Measurements from ENCODE around the gene AEBP1. TPM values are rescaled to one million over a fixed set of nuclear protein-coding genes. Genes with fewer than 3 reads are reported as not detected.

The AEBP1 gene
- total RNA-seq, 1 experiment from 2014 or later, result 30.1 TPM

- Histone ChIP-seq H3K27ac (ENCODE audit: low read depth, low read length, poor library complexity, severe bottlenecking) (no peak overlapping the region), H3K4me3 (ENCODE audit: low read depth, low read length, poor library complexity, severe bottlenecking) (no peak overlapping the region), H3K9me3 (ENCODE audit: low read depth, low read length, poor library complexity, severe bottlenecking) (no peaks in the 10 kb centered on the region), H3K36me3 (ENCODE audit: insufficient read depth, low read length, poor library complexity, severe bottlenecking) (no peaks in the 10 kb centered on the region), H3K4me1 (ENCODE audit: insufficient read depth, low read length, poor library complexity, severe bottlenecking) (peaks cover 7% of the 10 kb centered on the region), H3K27me3 (replicated peaks; ENCODE audit: insufficient read depth, low read depth, low read length, poor library complexity) (no peaks in the 10 kb centered on the region)
- ChIA-PET POLR2A (ENCODE audit: low non-redundant PET) (no interaction called here), CTCF (interaction anchor here (0.7 kb wide), 1 partner anchor 635 kb away, joined by 3 read pairs; no protein-coding TSS in a partner anchor)
- TF ChIP-seq EZH2 (IDR thresholded peaks at IDR 0.05; ENCODE audit: borderline replicate concordance, low read depth, low read length, poor library complexity, severe bottlenecking) (no peak), CTCF (conservative IDR thresholded peaks at IDR 0.05; ENCODE audit: low read depth, low read length) (no peak)
- no TSS peak for BruUV-seq (replicated peaks)
- intact Hi-C loops (cut with micrococcal nuclease; ENCODE audit: unreplicated experiment), result no loop called here
- DNase-seq (ENCODE audit: low spot score), result no peak
These were observed 7.7 kb upstream of the AEBP1 start for GRCh38 chr7:44096326-44096881.

- Histone ChIP-seq H3K27me3 (replicated peaks; ENCODE audit: insufficient read depth, low read depth, low read length, poor library complexity) (no peaks in the 10 kb centered on the region), H3K4me3 (ENCODE audit: low read depth, low read length, poor library complexity, severe bottlenecking) (no peak overlapping the region), H3K4me1 (ENCODE audit: insufficient read depth, low read length, poor library complexity, severe bottlenecking) (peaks cover 7% of the 10 kb centered on the region), H3K36me3 (ENCODE audit: insufficient read depth, low read length, poor library complexity, severe bottlenecking) (no peaks in the 10 kb centered on the region), H3K9me3 (ENCODE audit: low read depth, low read length, poor library complexity, severe bottlenecking) (no peaks in the 10 kb centered on the region), H3K27ac (ENCODE audit: low read depth, low read length, poor library complexity, severe bottlenecking) (no peak overlapping the region)
- POLR2A ChIA-PET (ENCODE audit: low non-redundant PET), result no interaction called here
- no peak for DNase-seq (ENCODE audit: low spot score)
- CTCF ChIA-PET, result no interaction called here
- no TSS peak for BruUV-seq (replicated peaks)
- intact Hi-C loops (cut with micrococcal nuclease; ENCODE audit: unreplicated experiment), result no loop called here
- TF ChIP-seq CTCF (conservative IDR thresholded peaks at IDR 0.05; ENCODE audit: low read depth, low read length), result no peak
- TF ChIP-seq EZH2 (IDR thresholded peaks at IDR 0.05; ENCODE audit: borderline replicate concordance, low read depth, low read length, poor library complexity, severe bottlenecking), result no peak
These were observed 6.8 kb upstream of the AEBP1 start for GRCh38 chr7:44097064-44097932.

- ChIA-PET POLR2A (ENCODE audit: low non-redundant PET) (no interaction called here), CTCF (no interaction called here)
- Histone ChIP-seq H3K4me3 (ENCODE audit: low read depth, low read length, poor library complexity, severe bottlenecking) (no peak overlapping the region), H3K27me3 (replicated peaks; ENCODE audit: insufficient read depth, low read depth, low read length, poor library complexity) (no peaks in the 10 kb centered on the region), H3K27ac (ENCODE audit: low read depth, low read length, poor library complexity, severe bottlenecking) (no peak overlapping the region), H3K36me3 (ENCODE audit: insufficient read depth, low read length, poor library complexity, severe bottlenecking) (no peaks in the 10 kb centered on the region), H3K4me1 (ENCODE audit: insufficient read depth, low read length, poor library complexity, severe bottlenecking) (peaks cover 7% of the 10 kb centered on the region), H3K9me3 (ENCODE audit: low read depth, low read length, poor library complexity, severe bottlenecking) (no peaks in the 10 kb centered on the region)
- no peak for DNase-seq (ENCODE audit: low spot score)
- intact Hi-C loops (cut with micrococcal nuclease; ENCODE audit: unreplicated experiment), result no loop called here
- no TSS peak for BruUV-seq (replicated peaks)
- TF ChIP-seq EZH2 (IDR thresholded peaks at IDR 0.05; ENCODE audit: borderline replicate concordance, low read depth, low read length, poor library complexity, severe bottlenecking) (no peak), CTCF (conservative IDR thresholded peaks at IDR 0.05; ENCODE audit: low read depth, low read length) (no peak)
These were observed 5.8 kb upstream of the AEBP1 start for GRCh38 chr7:44098092-44099068.

Measured in A673 (cell line).